ENCODE results near the gene OR52N2.

The OR52N2 gene

GRCh38 chr11:5808500-5809121, at the start of gene OR52N2:
Gene OR52N2, plus strand, starts transcription at chr11:5808924. Its CDS starts 11,412 bp downstream, at chr11:5820336.
- H3K27me3 ChIP-seq (ENCODE audit: insufficient read depth, low read length), result no peaks in the 10 kb centered on the region

GRCh38 chr11:5767056-5767455, 41.7 kb upstream of the OR52N2 start:
- H3K9me3 ChIP-seq (ENCODE audit: low read length), result no peaks in the 10 kb centered on the region

More at GRCh38 chr11:5808500-5809121, at the start of gene OR52N2:
- H3F3A ChIP-seq (ENCODE audit: insufficient read depth, low read length), result no peaks in the 10 kb centered on the region
- no peaks in the 10 kb centered on the region for H3K4me1 ChIP-seq (ENCODE audit: insufficient read depth, low read length, severe bottlenecking)
- no peak within 1 kb of the TSS for H3K4me3 ChIP-seq (ENCODE audit: low read depth, low read length, poor library complexity, severe bottlenecking)
- H2AFZ ChIP-seq (ENCODE audit: low read length), result no peak within 1 kb of the TSS
- H4K20me1 ChIP-seq (ENCODE audit: insufficient read depth, low read length), result no peaks in the 10 kb centered on the region
- no peak within 1 kb of the TSS for H3K27ac ChIP-seq (ENCODE audit: low read depth, low read length, poor library complexity, severe bottlenecking)
- H3K4me2 ChIP-seq (ENCODE audit: low read length), result no peak within 1 kb of the TSS
- H3K79me2 ChIP-seq (ENCODE audit: insufficient read depth, low read length), result no peaks in the 10 kb centered on the region
- H3K36me3 ChIP-seq (ENCODE audit: insufficient read depth, low read length), result no peaks in the 10 kb centered on the region
- no peaks in the 10 kb centered on the region for H3K9me3 ChIP-seq (ENCODE audit: low read length)
- TF ChIP-seq CTCF (IDR thresholded peaks at IDR 0.05; ENCODE audit: low read length), result peak; percentile 77
- TF ChIP-seq EZH2 (IDR thresholded peaks at IDR 0.05; ENCODE audit: borderline replicate concordance, low read length), result no peak
- no peak within 1 kb of the TSS for H3K9ac ChIP-seq (ENCODE audit: low read length)
- H3K9me2 ChIP-seq (ENCODE audit: low read depth, low read length), result no peaks in the 10 kb centered on the region

GRCh38 chr11:5783255-5783654, 25.5 kb upstream of the OR52N2 start, which contains the start of gene OR52N5:
Gene OR52N5, minus strand, starts transcription at chr11:5783355. Its CDS starts 4,721 bp downstream, at chr11:5778634.
- Histone ChIP-seq H2AFZ (ENCODE audit: low read length) (no peak within 1 kb of the TSS), H3K4me1 (ENCODE audit: insufficient read depth, low read length, severe bottlenecking) (no peaks in the 10 kb centered on the region), H3K4me3 (ENCODE audit: low read depth, low read length, poor library complexity, severe bottlenecking) (no peak within 1 kb of the TSS), H3K79me2 (ENCODE audit: insufficient read depth, low read length) (no peaks in the 10 kb centered on the region), H3K4me2 (ENCODE audit: low read length) (no peak within 1 kb of the TSS), H3K36me3 (ENCODE audit: insufficient read depth, low read length) (no peaks in the 10 kb centered on the region), H3K27me3 (ENCODE audit: insufficient read depth, low read length) (no peaks in the 10 kb centered on the region), H3K9me2 (ENCODE audit: low read depth, low read length) (no peaks in the 10 kb centered on the region), H3K9me3 (ENCODE audit: low read length) (no peaks in the 10 kb centered on the region), H3F3A (ENCODE audit: insufficient read depth, low read length) (no peaks in the 10 kb centered on the region), H3K9ac (ENCODE audit: low read length) (no peak within 1 kb of the TSS), H3K27ac (ENCODE audit: low read depth, low read length, poor library complexity, severe bottlenecking) (no peak within 1 kb of the TSS), H4K20me1 (ENCODE audit: insufficient read depth, low read length) (no peaks in the 10 kb centered on the region)
- no peak for TF ChIP-seq CTCF (IDR thresholded peaks at IDR 0.05; ENCODE audit: low read length)
- TF ChIP-seq EZH2 (IDR thresholded peaks at IDR 0.05; ENCODE audit: borderline replicate concordance, low read length), result no peak

More at GRCh38 chr11:5767056-5767455, 41.7 kb upstream of the OR52N2 start:
- Histone ChIP-seq H3K36me3 (ENCODE audit: insufficient read depth, low read length) (no peaks in the 10 kb centered on the region), H2AFZ (ENCODE audit: low read length) (no peak overlapping the region), H3K4me1 (ENCODE audit: insufficient read depth, low read length, severe bottlenecking) (no peaks in the 10 kb centered on the region), H3K27me3 (ENCODE audit: insufficient read depth, low read length) (no peaks in the 10 kb centered on the region), H3K4me2 (ENCODE audit: low read length) (no peak overlapping the region), H3K79me2 (ENCODE audit: insufficient read depth, low read length) (no peaks in the 10 kb centered on the region), H3F3A (ENCODE audit: insufficient read depth, low read length) (no peaks in the 10 kb centered on the region), H4K20me1 (ENCODE audit: insufficient read depth, low read length) (no peaks in the 10 kb centered on the region), H3K9ac (ENCODE audit: low read length) (no peak overlapping the region), H3K4me3 (ENCODE audit: low read depth, low read length, poor library complexity, severe bottlenecking) (no peak overlapping the region), H3K27ac (ENCODE audit: low read depth, low read length, poor library complexity, severe bottlenecking) (no peak overlapping the region), H3K9me2 (ENCODE audit: low read depth, low read length) (no peaks in the 10 kb centered on the region)
- TF ChIP-seq CTCF (IDR thresholded peaks at IDR 0.05; ENCODE audit: low read length), result no peak

Data from OCI-LY1 (cell line).